Panc1 (cell line): Measurements from ENCODE around the gene BUD31.

Experiments
- CTCF ChIP-seq: fragments of 450-650 bp; IDR thresholded peaks from 2 replicates; pipeline ENCODE4 v1.5.1; 2017; ENCODE audit warnings: mild to moderate bottlenecking
- REST ChIP-seq, 2 experiments: IDR thresholded peaks; 2 replicates each; pipeline ENCODE4 v1.6.1; 2011 to 2012; ENCODE audit warnings: low read depth in 2 of 2, control low read depth in 1 of 2, low read length in 1 of 2, mild to moderate bottlenecking in 1 of 2, moderate library complexity in 1 of 2; ENCODE audit not compliant: insufficient read depth in 1 of 2

GRCh38 chr7:99407872-99408378 lies 844 bp upstream of the BUD31 start:
- TF ChIP-seq CTCF (no peak), REST (IDR thresholded peaks at IDR 0.05; ENCODE audit: insufficient read depth in 1 of 2, low read depth in 2 of 2, low read length in 1 of 2) (no peak)
